Activated gamma-delta T cell treated with anti-CD3 and anti-CD28 coated beads, Interleukin-2, amount 50 U/mL, for 16 hours (primary cell): ENCODE results near the gene DLG1.
"Not testable (repeated sequence)": the region's sequence is repeated elsewhere in the genome, so short reads cannot be mapped to it uniquely, and the experiment has no call there.

ENCODE experiments used
- DNase-seq: peaks from one replicate; pipeline ENCODE4 v3.0.0-alpha.2; 2020; ENCODE audit warnings: low read depth

DLG1 gene

GRCh38 chr3:197244751-197245150, 53.7 kb downstream of the DLG1 start:
- DNase-seq, result no peak

- no peak for DNase-seq
Measured at GRCh38 chr3:197242784-197243432, 55.5 kb downstream of the DLG1 start.

- no peak for DNase-seq
Measured at GRCh38 chr3:197241173-197241572, 57.2 kb downstream of the DLG1 start.

GRCh38 chr3:197239857-197240256, 58.6 kb downstream of the DLG1 start:
- DNase-seq, result no peak

GRCh38 chr3:197238842-197239241, 59.6 kb downstream of the DLG1 start:
- no peak for DNase-seq

- DNase-seq, result no peak
Measured at GRCh38 chr3:197237897-197238296, 60.5 kb downstream of the DLG1 start.

GRCh38 chr3:197236362-197236761, 62.0 kb downstream of the DLG1 start:
- no peak for DNase-seq

GRCh38 chr3:197234947-197235914, 63.2 kb downstream of the DLG1 start:
- no peak for DNase-seq

- no peak for DNase-seq
Measured at GRCh38 chr3:197231321-197231720, 67.1 kb downstream of the DLG1 start.

GRCh38 chr3:197229836-197230235, 68.6 kb downstream of the DLG1 start:
- no peak for DNase-seq

- no peak for DNase-seq
Measured at GRCh38 chr3:197229178-197229577, 69.2 kb downstream of the DLG1 start.

- DNase-seq, result no peak
Measured at GRCh38 chr3:197227780-197228574, 70.4 kb downstream of the DLG1 start.

- DNase-seq, result no peak
Measured at GRCh38 chr3:197226179-197226578, 72.2 kb downstream of the DLG1 start.

- DNase-seq, result no peak
Measured at GRCh38 chr3:197225579-197225978, 72.8 kb downstream of the DLG1 start.

- no peak for DNase-seq
Measured at GRCh38 chr3:197224034-197224444, 74.4 kb downstream of the DLG1 start.

- DNase-seq, result no peak
Measured at GRCh38 chr3:197222937-197223370, 75.5 kb downstream of the DLG1 start.

GRCh38 chr3:197219619-197220018, 78.8 kb downstream of the DLG1 start:
- no peak for DNase-seq

- DNase-seq, result no peak
Measured at GRCh38 chr3:197218210-197218609, 80.2 kb downstream of the DLG1 start.

- DNase-seq, result no peak
Measured at GRCh38 chr3:197216914-197217313, 81.5 kb downstream of the DLG1 start.

- no peak for DNase-seq
Measured at GRCh38 chr3:197216169-197216860, 82.1 kb downstream of the DLG1 start.

- no peak for DNase-seq
Measured at GRCh38 chr3:197212290-197212689, 86.1 kb downstream of the DLG1 start.

GRCh38 chr3:197211698-197212097, 86.7 kb downstream of the DLG1 start:
- DNase-seq, result not testable (repeated sequence)
